ENCODE measurements around the gene CC2D2A. TPM values are rescaled to one million over a fixed set of nuclear protein-coding genes. Genes with fewer than 3 reads are reported as not detected.
"Not testable (repeated sequence)": the region's sequence is repeated elsewhere in the genome, so short reads cannot be mapped to it uniquely, and the experiment has no call there.

CC2D2A gene
- total and polyA plus RNA-seq, 8 donors = 22.8 to 56.3 (median 48.5) TPM

DNA sequence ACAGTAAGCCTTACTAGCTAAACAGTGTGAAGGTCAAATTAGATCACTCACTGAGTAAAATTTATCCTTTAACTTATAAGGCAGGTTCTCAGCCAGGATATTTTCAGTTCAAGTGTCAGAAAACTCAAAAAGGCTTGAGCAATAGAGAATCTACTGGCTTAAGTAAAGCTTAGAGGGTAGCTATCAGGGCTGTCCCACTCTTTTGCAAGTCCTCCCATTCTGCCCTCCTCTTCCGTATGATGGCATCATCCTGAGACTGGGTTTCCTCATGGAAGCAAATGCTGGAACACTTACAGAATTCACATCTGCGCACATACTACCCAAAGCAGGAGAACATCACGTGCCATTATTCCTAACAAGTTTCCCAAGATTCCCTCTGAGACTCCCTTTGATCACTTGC, 130.5 kb downstream of the CC2D2A start:
- H3K36me3 ChIP-seq = peaks cover 0 to 72% of the 10 kb centered on the region in 2 donors
- ATAC-seq = no peak
- no peak overlapping the region for H3K4me3 ChIP-seq
- intact Hi-C loops (cut with DNase I) = no loop called here
- H3K27me3 ChIP-seq = no peaks in the 10 kb centered on the region
- TF ChIP-seq, protein P1, sequence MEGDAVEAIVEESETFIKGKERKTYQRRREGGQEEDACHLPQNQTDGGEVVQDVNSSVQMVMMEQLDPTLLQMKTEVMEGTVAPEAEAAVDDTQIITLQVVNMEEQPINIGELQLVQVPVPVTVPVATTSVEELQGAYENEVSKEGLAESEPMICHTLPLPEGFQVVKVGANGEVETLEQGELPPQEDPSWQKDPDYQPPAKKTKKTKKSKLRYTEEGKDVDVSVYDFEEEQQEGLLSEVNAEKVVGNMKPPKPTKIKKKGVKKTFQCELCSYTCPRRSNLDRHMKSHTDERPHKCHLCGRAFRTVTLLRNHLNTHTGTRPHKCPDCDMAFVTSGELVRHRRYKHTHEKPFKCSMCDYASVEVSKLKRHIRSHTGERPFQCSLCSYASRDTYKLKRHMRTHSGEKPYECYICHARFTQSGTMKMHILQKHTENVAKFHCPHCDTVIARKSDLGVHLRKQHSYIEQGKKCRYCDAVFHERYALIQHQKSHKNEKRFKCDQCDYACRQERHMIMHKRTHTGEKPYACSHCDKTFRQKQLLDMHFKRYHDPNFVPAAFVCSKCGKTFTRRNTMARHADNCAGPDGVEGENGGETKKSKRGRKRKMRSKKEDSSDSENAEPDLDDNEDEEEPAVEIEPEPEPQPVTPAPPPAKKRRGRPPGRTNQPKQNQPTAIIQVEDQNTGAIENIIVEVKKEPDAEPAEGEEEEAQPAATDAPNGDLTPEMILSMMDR (IDR thresholded peaks at IDR 0.05) = no peak
- no peak overlapping the region for H3K27ac ChIP-seq
- no peak for DNase-seq
- H3K4me1 ChIP-seq = no peaks in the 10 kb centered on the region
- no peaks in the 10 kb centered on the region for H3K9me3 ChIP-seq

- Histone ChIP-seq H3K27ac (no peak overlapping the region), H3K36me3 (peaks cover 0 to 75% of the 10 kb centered on the region in 2 donors), H3K4me3 (no peak overlapping the region), H3K4me1 (no peaks in the 10 kb centered on the region), H3K9me3 (no peaks in the 10 kb centered on the region), H3K27me3 (no peaks in the 10 kb centered on the region)
- DNase-seq (no peak), ATAC-seq (no peak)
- TF ChIP-seq, protein P1 (IDR thresholded peaks at IDR 0.05) = no peak
- intact Hi-C loops (cut with DNase I) = no loop called here
These were observed 132.2 kb downstream of the CC2D2A start for GRCh38 chr4:15601862-15602261.

DNA sequence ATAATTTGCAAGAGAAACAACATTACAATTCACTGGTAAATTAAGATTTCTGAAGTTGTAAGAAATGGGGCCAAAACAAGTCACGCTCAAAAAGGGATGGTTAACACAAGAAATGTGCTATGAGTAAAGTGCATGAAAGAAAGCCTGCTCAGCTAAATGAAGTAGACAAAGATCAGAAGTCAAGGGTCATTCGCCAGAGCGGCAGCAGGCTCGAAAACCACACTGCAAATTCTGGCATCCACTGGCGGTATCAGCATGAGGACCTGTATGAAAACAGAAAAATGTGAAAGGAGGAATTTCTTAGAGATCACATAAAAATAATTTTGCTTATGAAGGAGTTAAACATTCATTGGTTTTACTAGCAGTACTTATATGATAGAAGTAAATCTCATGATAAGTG, 135.9 kb downstream of the CC2D2A start:
- Histone ChIP-seq H3K27me3 (no peaks in the 10 kb centered on the region), H3K27ac (no peak overlapping the region), H3K36me3 (peaks cover 0 to 51% of the 10 kb centered on the region in 2 donors), H3K4me3 (no peak overlapping the region), H3K4me1 (peaks cover 0 to 6% of the 10 kb centered on the region in 2 donors), H3K9me3 (no peaks in the 10 kb centered on the region)
- intact Hi-C loops (cut with DNase I) = no loop called here
- no peak for DNase-seq
- ATAC-seq = no peak
- TF ChIP-seq, protein P1 (IDR thresholded peaks at IDR 0.05) = no peak

- DNase-seq (no peak), ATAC-seq (no peak)
- H3K27me3 ChIP-seq = no peaks in the 10 kb centered on the region
- H3K36me3 ChIP-seq = peaks cover 0 to 42% of the 10 kb centered on the region in 2 donors
- H3K4me1 ChIP-seq = peaks cover 0 to 15% of the 10 kb centered on the region in 2 donors
- intact Hi-C loops (cut with DNase I) = no loop called here
- H3K9me3 ChIP-seq = no peaks in the 10 kb centered on the region
- no peak overlapping the region for H3K27ac ChIP-seq
- no peak overlapping the region for H3K4me3 ChIP-seq
- TF ChIP-seq, protein P1 (IDR thresholded peaks at IDR 0.05) = no peak
These were observed 141.2 kb downstream of the CC2D2A start for GRCh38 chr4:15610855-15611254.

DNA sequence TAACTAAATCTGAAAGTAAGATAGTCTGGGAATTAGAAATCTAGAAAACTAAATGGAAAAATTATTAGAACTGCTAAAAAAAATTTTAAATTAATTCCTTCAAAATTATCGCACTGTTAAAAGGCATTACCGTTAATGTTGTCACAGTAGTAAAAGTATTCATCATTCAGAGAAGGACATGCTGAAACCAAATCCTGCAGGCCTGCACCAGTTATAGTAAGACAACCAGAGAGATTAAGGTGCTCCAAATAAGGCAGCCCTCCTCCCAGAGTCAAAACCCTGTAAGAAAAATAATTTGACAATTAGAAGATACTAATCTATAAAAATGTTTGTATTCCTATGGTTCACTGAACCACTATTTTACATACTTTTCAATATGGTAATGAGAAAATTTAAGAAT, 142.5 kb downstream of the CC2D2A start:
- Histone ChIP-seq H3K4me1 (peaks cover 0 to 15% of the 10 kb centered on the region in 2 donors), H3K4me3 (no peak overlapping the region), H3K36me3 (peaks cover 0 to 51% of the 10 kb centered on the region in 2 donors), H3K9me3 (no peaks in the 10 kb centered on the region), H3K27me3 (no peaks in the 10 kb centered on the region), H3K27ac (no peak overlapping the region)
- TF ChIP-seq, protein P1 (IDR thresholded peaks at IDR 0.05) = no peak
- ATAC-seq (no peak), DNase-seq (no peak)
- intact Hi-C loops (cut with DNase I) = no loop called here

DNA sequence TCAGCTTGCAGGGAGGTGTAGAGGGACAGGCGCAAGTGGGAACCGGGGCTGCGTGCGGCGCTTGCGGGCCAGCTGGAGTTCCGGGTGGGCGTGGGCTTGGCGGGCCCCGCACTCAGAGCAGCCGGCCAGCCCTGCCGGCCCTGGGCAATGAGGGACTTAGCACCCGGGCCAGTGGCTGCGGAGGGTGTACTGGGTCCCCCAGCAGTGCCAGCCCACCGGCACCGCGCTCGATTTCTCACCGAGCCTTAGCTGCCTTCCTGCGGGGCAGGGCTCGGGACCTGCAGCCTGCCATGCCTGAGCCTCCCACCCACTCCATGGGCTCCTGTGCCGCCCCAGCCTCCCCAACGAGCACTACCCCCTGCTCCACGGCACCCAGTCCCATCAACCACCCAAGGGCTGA, 145.2 kb downstream of the CC2D2A start:
- H3K27me3 ChIP-seq; intact Hi-C loops (cut with DNase I); H3K4me3 ChIP-seq; H3K9me3 ChIP-seq; H3K27ac ChIP-seq; ATAC-seq: not testable (repeated sequence)
- Histone ChIP-seq H3K4me1 (peaks cover 0 to 15% of the 10 kb centered on the region in 2 donors), H3K36me3 (peaks cover 0 to 62% of the 10 kb centered on the region in 2 donors)
- DNase-seq = peak in 1 of 4 donors; percentile 59

- H3K4me1 ChIP-seq; H3K27me3 ChIP-seq; H3K4me3 ChIP-seq; intact Hi-C loops (cut with DNase I); ATAC-seq; DNase-seq; H3K27ac ChIP-seq: not testable (repeated sequence)
- H3K36me3 ChIP-seq = peaks cover 0 to 67% of the 10 kb centered on the region in 2 donors
- peaks cover 0 to 16% of the 10 kb centered on the region in 2 donors for H3K9me3 ChIP-seq
These were observed 147.7 kb downstream of the CC2D2A start for GRCh38 chr4:15617407-15617806.
